Smooth muscle cell (in vitro differentiated cells): Measurements from ENCODE around the gene TRIM9. TPM values are rescaled to one million over a fixed set of nuclear protein-coding genes. Genes with fewer than 3 reads are reported as not detected.

Experiments
- DNase-seq: peaks from one replicate; lab custom pipeline; 2025; ENCODE audit not compliant: unreplicated experiment; lab: John Stamatoyannopoulos, UW
- H2AFZ ChIP-seq: fragments of 200-600 bp; sonication (generic); 2 replicates; pipeline ENCODE4 v1.6.0; 2016; ENCODE audit warnings: antibody characterized with exemption, low read depth, mild to moderate bottlenecking
- H3F3A ChIP-seq: fragments of 200-600 bp; sonication (generic); 2 replicates; pipeline ENCODE4 v1.6.0; 2017; ENCODE audit warnings: antibody characterized with exemption, low read depth
- H3K27ac ChIP-seq: fragments of 200-600 bp; sonication (generic); 2 replicates; pipeline ENCODE4 v1.5.1; 2016; ENCODE audit warnings: low read depth, mild to moderate bottlenecking
- H3K27me3 ChIP-seq: fragments of 200-600 bp; sonication (generic); 2 replicates; pipeline ENCODE4 v1.6.1; 2016; ENCODE audit warnings: low read depth, mild to moderate bottlenecking
- H3K36me3 ChIP-seq: fragments of 200-600 bp; sonication (generic); 2 replicates; pipeline ENCODE4 v1.5.1; 2016; ENCODE audit warnings: low read depth
- H3K4me1 ChIP-seq: fragments of 200-600 bp; sonication (generic); 2 replicates; pipeline ENCODE4 v1.5.1; 2016; ENCODE audit warnings: low read depth
- H3K4me2 ChIP-seq: fragments of 200-600 bp; sonication (generic); 2 replicates; pipeline ENCODE4 v1.6.0; 2016; ENCODE audit warnings: mild to moderate bottlenecking
- H3K4me3 ChIP-seq: fragments of 200-600 bp; sonication (generic); 2 replicates; pipeline ENCODE4 v1.5.1; 2016; ENCODE audit warnings: mild to moderate bottlenecking
- H3K79me2 ChIP-seq: fragments of 200-600 bp; sonication (generic); 2 replicates; pipeline ENCODE4 v1.6.0; 2016; ENCODE audit warnings: low read depth, mild to moderate bottlenecking
- H3K9ac ChIP-seq: fragments of 200-600 bp; sonication (generic); 2 replicates; pipeline ENCODE4 v1.6.0; 2016; ENCODE audit warnings: low read depth
- H3K9me3 ChIP-seq: fragments of 200-600 bp; sonication (generic); replicated peaks from 2 replicates; pipeline ENCODE4 v1.5.1; 2016; ENCODE audit warnings: low read depth
- H4K20me1 ChIP-seq: fragments of 200-600 bp; sonication (generic); 2 replicates; pipeline ENCODE4 v1.6.0; 2016; ENCODE audit warnings: low read depth
- CTCF ChIP-seq: fragments of 200-600 bp; sonication (generic); IDR thresholded peaks from 2 replicates; pipeline ENCODE4 v1.5.1; 2017; ENCODE audit warnings: borderline replicate concordance, mild to moderate bottlenecking, antibody characterized with exemption; ENCODE audit not compliant: insufficient read depth, poor library complexity, severe bottlenecking
- WGBS: methylation state at CpG from one replicate; pipeline ENCODE4 v1.1.7; 2016; ENCODE audit warnings: low lambda C conversion rate; 5-methylcytosine and 5-hydroxymethylcytosine counted together
- polyA plus RNA-seq: library from polyadenylated mRNA; unstranded; fragments of >200 nt; fragmentation: Nextera tagmentation; extraction: Ambion mirVana; gene quantifications from 2 replicates; pipeline ENCODE4 v1.2.1, GENCODE V29; 2016
- total RNA-seq: library from RNA; depleted of rRNA; stranded (reverse); fragments of >200 nt; gene quantifications from 2 replicates; pipeline ENCODE4 v1.2.3, GENCODE V29; 2014

The TRIM9 gene
- total and polyA plus RNA-seq, 2 experiments from 2014 or later, result 0.57 to 1.5 TPM

DNA sequence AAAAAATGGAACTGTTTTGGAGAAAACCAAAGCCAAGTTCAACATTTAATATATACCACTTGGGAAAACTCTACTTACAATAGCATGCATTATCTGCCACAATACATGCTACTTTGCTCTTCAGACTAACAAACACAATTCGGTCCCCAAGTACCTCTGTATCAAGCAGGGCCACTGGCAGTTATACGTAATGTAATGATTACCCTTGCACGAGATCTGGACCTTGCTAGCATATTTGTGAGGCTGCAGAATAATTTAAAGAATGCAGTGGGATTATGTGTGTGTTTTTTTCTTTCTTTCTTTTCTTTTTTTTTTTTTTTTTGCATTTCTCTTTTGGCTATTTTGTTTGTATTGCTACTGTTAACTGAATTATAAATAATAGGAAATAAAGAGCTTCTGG lies 127.8 kb downstream of the TRIM9 start:
- no peak for TF ChIP-seq CTCF
- H3K4me3 ChIP-seq, result no peak overlapping the region
- no peaks in the 10 kb centered on the region for H3K9me3 ChIP-seq
- H3K27me3 ChIP-seq, result peaks cover 6% of the 10 kb centered on the region
- no peaks in the 10 kb centered on the region for H3K36me3 ChIP-seq
- H3K9ac ChIP-seq, result no peak overlapping the region
- peak overlapping the region; percentile 17 for H3K4me2 ChIP-seq
- H3K27ac ChIP-seq, result no peak overlapping the region
- H4K20me1 ChIP-seq, result no peaks in the 10 kb centered on the region
- H2AFZ ChIP-seq, result no peak overlapping the region
- no peaks in the 10 kb centered on the region for H3K4me1 ChIP-seq
- 45% methylated on average over 3 of the region's 3 CpGs for WGBS
- DNase-seq, result no peak
- H3K79me2 ChIP-seq, result no peaks in the 10 kb centered on the region
- peaks cover 3% of the 10 kb centered on the region for H3F3A ChIP-seq

- no peak overlapping the region for H3K9ac ChIP-seq
- no peaks in the 10 kb centered on the region for H4K20me1 ChIP-seq
- no peaks in the 10 kb centered on the region for H3K4me1 ChIP-seq
- H3K4me3 ChIP-seq, result no peak overlapping the region
- TF ChIP-seq CTCF, result no peak
- no peaks in the 10 kb centered on the region for H3K9me3 ChIP-seq
- peak overlapping the region; percentile 59 for H3K27ac ChIP-seq
- H3F3A ChIP-seq, result peaks cover 8% of the 10 kb centered on the region
- no peak overlapping the region for H2AFZ ChIP-seq
- no peaks in the 10 kb centered on the region for H3K79me2 ChIP-seq
- 36% methylated on average over 5 of the region's 5 CpGs for WGBS
- H3K27me3 ChIP-seq, result peaks cover 2% of the 10 kb centered on the region
- H3K36me3 ChIP-seq, result no peaks in the 10 kb centered on the region
- DNase-seq, result no peak
- H3K4me2 ChIP-seq, result peak overlapping the region; percentile 40
Measured at GRCh38 chr14:50964683-50965390, 130.1 kb downstream of the TRIM9 start.

GRCh38 chr14:50963919-50964318 lies 131.0 kb downstream of the TRIM9 start:
- Histone ChIP-seq H3K27ac (no peak overlapping the region), H3F3A (peaks cover 8% of the 10 kb centered on the region), H3K4me3 (no peak overlapping the region), H3K79me2 (no peaks in the 10 kb centered on the region), H3K27me3 (no peaks in the 10 kb centered on the region), H3K9me3 (no peaks in the 10 kb centered on the region), H2AFZ (no peak overlapping the region), H3K4me1 (no peaks in the 10 kb centered on the region), H3K36me3 (no peaks in the 10 kb centered on the region), H3K4me2 (no peak overlapping the region), H3K9ac (no peak overlapping the region), H4K20me1 (no peaks in the 10 kb centered on the region)
- TF ChIP-seq CTCF, result no peak
- no peak for DNase-seq
- WGBS, result 100% methylated on average over 5 of the region's 5 CpGs
